ENCODE measurements around the gene MRPS22.
"Not testable (repeated sequence)": the region's sequence is repeated elsewhere in the genome, so short reads cannot be mapped to it uniquely, and the experiment has no call there.

MRPS22 gene

DNA sequence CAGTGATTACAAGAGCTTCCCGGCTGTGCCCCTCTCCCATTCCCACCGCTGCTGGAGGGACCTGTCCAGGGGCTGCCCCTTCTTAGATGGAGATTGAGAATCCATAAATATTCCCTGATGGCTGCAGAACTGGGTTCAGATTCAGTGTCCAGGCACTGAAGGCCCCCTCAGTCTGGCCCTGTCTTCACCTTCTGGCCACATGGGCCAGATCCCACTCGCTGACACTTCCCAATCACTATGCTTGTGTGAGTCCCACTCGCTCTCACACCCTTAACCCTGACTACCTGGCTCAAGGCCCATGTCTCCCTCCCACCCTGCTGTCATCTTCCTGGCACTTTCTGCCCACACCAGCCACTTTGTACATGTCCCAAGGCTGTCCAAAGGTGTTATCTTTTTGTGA lies 15.5 kb upstream of the MRPS22 start:
- H3K27ac ChIP-seq: no peak overlapping the region

DNA sequence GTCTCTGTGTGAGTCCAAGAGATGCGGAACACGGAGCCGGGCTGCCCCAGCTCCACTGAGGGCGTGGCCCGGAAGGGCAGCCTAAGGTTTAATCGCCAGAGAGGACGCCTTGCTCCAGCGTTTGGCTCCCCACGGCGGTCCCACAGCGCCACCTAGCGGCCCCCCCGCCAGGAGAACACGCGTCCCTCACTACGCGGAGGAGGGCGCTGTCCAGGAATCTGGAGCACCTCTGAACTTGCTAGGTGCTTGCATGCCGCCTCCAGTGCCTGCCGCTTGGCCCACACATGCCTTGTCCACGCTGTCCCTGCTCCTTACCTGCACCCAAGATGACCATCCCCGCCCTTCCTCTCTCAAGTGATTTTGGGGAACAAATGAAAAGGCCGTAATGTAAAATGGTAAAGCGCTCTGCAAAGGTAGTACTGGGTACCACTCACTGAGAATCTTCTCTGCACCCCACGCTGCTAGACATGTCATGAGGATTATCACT lies 14.4 kb upstream of the MRPS22 start:
- peak overlapping the region in 1 of 7 experiments; percentile 5 for H3K4me3 ChIP-seq
- no peak overlapping the region for H3K27ac ChIP-seq

More for the DNA sequence above, 15.5 kb upstream of the MRPS22 start:
- H3K4me3 ChIP-seq: no peak overlapping the region

GRCh38 chr3:139332092-139332491 lies 11.7 kb upstream of the MRPS22 start:
- Histone ChIP-seq H3K27ac (no peak overlapping the region), H3K4me3 (no peak overlapping the region)

DNA sequence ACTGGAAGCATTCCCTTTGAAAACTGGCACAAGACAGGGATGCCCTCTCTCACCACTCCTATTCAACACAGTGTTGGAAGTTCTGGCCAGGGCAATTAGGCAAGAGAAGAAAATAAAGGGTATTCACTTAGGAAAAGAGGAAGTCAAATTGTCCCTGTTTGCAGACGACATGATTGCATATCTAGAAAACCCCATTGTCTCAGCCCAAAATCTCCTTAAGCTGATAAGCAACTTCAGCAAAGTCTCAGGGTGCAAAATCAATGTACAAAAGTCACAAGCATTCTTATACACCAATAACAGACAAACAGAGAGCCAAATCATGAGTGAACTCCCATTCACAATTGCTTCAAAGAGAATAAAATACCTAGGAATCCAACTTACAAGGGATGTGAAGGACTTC lies 9.1 kb upstream of the MRPS22 start:
- not testable (repeated sequence) for H3K27ac ChIP-seq, H3K4me3 ChIP-seq

- Histone ChIP-seq H3K27ac (no peak overlapping the region), H3K4me3 (no peak overlapping the region)
These were observed 5.4 kb upstream of the MRPS22 start for GRCh38 chr3:139338405-139338804.

DNA sequence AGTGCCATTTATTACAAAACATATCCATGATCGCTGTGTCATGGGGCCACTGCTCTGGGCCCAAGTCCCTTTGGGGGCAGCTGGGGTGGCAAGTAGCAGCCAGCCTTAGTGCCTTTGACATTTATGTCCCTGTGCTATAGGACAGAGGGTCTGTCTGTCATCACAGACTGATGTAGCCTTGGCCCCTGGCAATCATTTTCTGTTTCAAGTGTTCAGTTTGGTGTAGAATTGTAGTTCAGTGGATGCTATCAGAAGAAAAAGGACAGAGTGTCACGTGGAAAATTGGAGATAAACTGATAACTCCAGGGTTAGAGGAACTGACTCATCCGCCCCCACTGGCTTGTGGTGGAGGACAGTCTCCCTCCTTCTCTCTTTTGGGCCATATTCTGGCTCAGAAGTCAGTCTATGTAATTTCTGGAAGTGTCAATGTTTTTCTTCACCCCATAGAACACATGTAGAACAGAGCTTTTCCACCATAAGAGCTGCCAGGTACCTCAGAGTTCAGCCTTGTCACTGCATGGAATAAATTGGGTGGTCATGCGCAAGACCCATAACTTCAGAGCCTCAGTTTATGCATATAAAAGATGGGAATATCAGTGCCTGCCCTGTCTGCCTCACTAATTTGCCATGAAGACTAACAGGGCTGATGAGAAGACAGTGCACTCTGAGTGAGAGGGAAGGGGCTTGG lies 4.5 kb upstream of the MRPS22 start:
- Histone ChIP-seq H3K27ac (no peak overlapping the region), H3K4me3 (no peak overlapping the region)

DNA sequence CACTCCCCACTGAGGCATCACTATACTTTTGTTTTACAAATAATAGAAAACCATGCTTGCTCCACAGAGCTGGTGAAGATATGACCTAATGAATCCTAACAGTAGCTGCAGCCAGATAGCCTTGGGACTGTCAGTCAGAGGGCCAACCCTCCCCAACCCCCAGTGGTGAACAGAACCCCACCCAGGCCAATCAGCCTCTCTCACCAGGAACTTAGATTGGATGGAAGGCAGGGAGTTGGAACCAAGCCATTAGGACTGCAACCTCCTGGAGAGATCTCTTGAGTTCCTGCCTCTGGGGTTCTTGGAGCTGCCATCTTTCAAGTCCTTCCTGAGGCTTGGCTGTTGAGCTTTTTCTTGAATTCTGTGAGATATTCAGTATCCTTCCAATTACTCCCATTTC lies 3.0 kb upstream of the MRPS22 start:
- no peak overlapping the region for H3K27ac ChIP-seq

DNA sequence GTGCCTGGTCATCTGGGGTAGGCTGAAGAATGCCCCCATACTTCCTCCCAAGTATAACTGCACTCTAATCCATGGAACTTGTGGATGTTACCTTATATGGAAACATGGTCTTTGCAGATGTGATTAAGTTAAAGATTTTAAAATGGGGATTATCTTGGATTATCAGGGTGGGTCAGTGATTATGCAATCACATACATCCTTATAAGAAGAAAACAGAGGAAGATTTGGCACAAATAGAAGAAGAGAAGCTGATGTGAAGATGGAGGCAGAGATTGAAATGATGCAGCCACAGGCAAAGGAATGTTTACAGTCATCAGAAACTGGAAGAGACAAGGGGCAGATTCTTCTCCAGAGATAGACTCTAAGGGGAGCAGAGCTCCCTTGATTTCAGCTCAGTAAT lies 1.8 kb upstream of the MRPS22 start:
- no peak overlapping the region for H3K27ac ChIP-seq
- no peak overlapping the region for H3K4me3 ChIP-seq

More for the DNA sequence above, 3.0 kb upstream of the MRPS22 start:
- no peak overlapping the region for H3K4me3 ChIP-seq

DNA sequence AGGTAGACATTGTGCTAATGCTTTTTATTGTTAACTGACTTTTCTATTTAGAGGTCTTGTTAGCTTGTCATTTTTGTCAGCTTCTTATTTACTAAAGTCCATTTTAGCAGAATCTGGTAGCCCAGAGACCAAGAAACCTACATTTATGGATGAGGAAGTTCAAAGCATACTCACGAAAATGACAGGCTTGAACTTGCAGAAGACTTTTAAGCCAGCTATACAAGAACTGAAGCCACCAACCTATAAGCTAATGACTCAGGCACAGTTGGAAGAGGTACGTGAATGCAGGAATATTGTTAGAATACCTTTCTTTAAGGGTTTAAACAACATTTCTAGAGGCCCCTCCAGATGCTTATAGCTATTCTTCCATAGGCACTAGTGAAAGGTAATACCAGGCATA lies 3.0 kb downstream of the MRPS22 start:
- Histone ChIP-seq H3K27ac (no peak overlapping the region), H3K4me3 (no peak overlapping the region)

- H3K27ac ChIP-seq: no peak overlapping the region
- no peak overlapping the region for H3K4me3 ChIP-seq
These were observed 10.2 kb downstream of the MRPS22 start for GRCh38 chr3:139353920-139354556.

- Histone ChIP-seq H3K27ac (peak overlapping the region in 1 of 21 experiments; percentile 53), H3K4me3 (no peak overlapping the region)
These were observed 10.8 kb downstream of the MRPS22 start for GRCh38 chr3:139354661-139355060.

DNA sequence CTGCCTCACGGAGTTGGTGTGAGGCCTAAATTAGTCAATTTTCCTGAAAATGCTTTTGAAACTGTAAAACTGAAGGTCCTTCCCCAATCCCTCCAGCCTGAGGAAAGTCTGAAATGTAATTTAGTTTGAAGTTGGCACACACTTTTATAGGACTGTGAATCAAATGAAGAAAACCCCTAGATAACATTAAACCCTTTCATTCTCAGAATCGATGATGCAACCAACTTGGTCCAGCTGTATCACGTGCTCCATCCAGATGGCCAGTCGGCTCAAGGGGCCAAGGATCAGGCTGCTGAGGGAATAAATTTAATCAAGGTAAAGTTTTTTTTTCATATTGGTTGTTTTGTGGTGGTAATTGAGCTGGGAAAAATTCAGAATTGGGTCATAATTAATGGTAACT lies 11.7 kb downstream of the MRPS22 start:
- H3K27ac ChIP-seq: no peak overlapping the region
- no peak overlapping the region for H3K4me3 ChIP-seq

DNA sequence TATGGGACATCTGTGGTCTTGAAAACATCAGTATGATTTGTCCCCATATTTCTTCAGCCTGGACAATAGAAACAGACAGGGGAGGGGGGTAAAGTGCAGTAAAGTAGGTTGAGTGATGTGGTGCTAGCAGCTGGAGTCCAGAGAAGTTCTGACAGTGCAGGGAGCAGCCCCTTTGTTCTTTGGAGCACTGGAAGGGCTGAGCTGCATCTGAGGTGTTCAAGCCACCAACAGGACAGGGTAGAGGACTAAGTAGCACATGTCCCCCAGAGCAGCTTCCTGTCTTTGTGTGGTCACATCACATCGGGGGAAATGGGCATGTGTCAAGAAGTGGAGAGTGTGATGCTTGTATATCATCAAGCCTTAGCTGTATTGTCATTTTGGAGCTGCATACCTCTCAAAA lies 12.1 kb downstream of the MRPS22 start:
- peak overlapping the region in 1 of 21 experiments; percentile 16 for H3K27ac ChIP-seq
- H3K4me3 ChIP-seq: no peak overlapping the region

DNA sequence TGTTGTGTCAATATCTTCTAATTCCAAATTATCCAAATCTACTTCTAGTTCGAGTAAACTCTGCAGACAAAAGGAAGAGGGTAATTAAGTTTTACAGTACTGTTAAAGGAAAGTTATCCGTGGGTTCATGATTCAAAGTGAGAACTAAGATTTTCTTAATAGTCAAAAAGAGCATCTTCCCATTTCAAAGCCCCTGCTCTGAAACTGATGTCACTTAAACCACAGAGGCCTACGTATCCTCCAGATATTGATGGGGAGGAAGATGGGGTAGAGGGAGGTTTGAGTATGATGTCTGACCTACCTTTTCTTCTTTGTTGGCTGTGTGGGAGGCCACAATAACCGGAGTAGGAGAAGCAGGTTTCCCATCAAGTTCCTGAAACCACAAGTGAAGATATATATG lies 14.1 kb downstream of the MRPS22 start:
- H3K27ac ChIP-seq: no peak overlapping the region
- no peak overlapping the region for H3K4me3 ChIP-seq

GRCh38 chr3:139358841-139359562 lies 15.2 kb downstream of the MRPS22 start:
- Histone ChIP-seq H3K27ac (no peak overlapping the region), H3K4me3 (no peak overlapping the region)

- Histone ChIP-seq H3K4me3 (no peak overlapping the region), H3K27ac (peak overlapping the region in 1 of 21 experiments; percentile 14)
These were observed 17.5 kb downstream of the MRPS22 start for GRCh38 chr3:139361276-139361675.

GRCh38 chr3:139364549-139364948 lies 20.7 kb downstream of the MRPS22 start:
- no peak overlapping the region for H3K4me3 ChIP-seq
- no peak overlapping the region for H3K27ac ChIP-seq

DNA sequence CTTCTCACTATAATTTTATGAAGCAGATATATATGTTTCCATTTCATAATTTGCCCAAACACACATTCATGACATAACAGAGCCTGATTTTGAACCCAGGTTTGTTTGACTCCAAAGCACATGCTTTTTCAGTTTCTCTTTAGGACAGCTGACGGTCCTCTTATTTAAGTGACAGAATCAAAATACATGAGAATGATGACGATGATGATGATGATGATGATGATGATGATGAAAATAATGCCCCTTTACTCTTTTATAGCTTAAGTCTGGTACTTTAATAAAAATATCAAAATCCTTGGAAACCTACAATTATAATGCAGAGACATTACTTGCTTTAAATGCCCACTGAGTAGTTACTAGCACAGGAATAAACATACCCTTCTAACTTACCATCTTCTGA lies 30.3 kb downstream of the MRPS22 start:
- Histone ChIP-seq H3K27ac (no peak overlapping the region), H3K4me3 (no peak overlapping the region)

DNA sequence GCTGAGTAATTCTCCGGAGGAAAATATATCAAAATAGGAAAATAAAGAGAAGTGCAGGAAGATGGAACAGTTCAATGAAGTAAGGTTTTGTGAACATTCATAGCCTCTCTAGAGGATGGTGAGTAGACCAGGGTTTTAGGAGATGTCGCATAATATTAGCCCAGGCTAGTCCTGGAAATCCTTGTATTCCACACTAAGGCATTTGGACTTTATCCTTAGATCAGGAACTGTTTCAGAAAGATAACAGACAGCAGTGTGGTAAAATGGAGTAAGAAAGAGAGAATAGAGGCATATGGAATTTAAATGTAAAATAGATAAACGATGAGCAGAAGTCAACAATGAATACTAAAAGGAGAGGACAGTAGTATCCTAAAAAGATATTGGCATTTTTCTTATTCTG lies 33.6 kb downstream of the MRPS22 start:
- Histone ChIP-seq H3K27ac (no peak overlapping the region), H3K4me3 (no peak overlapping the region)

- H3K27ac ChIP-seq: no peak overlapping the region
- H3K4me3 ChIP-seq: no peak overlapping the region
These were observed 34.9 kb downstream of the MRPS22 start for GRCh38 chr3:139378587-139379241.

Measured in skin epidermis (tissue), 12 donors.